NB4 (cell line): Measurements from ENCODE around the gene CFAP43.

Source experiments
- MYC ChIP-seq: IDR thresholded peaks from 2 replicates; pipeline ENCODE4 v1.6.1; 2011; ENCODE audit warnings: low read depth, low read length
- POLR2A ChIP-seq: IDR thresholded peaks from 2 replicates; pipeline ENCODE4 v1.6.1; 2011; ENCODE audit warnings: mild to moderate bottlenecking; ENCODE audit not compliant: insufficient read length; ENCODE audit errors: extremely low read depth
- TF ChIP-seq, protein P1 (sequence below): IDR thresholded peaks from one replicate; pipeline ENCODE4 v1.5.1; 2012; ENCODE audit warnings: low read depth, low read length
- TF ChIP-seq, protein P2 (sequence below): IDR thresholded peaks from 2 replicates; pipeline ENCODE4 v1.6.1; 2011; ENCODE audit warnings: low read depth, low read length

DNA sequence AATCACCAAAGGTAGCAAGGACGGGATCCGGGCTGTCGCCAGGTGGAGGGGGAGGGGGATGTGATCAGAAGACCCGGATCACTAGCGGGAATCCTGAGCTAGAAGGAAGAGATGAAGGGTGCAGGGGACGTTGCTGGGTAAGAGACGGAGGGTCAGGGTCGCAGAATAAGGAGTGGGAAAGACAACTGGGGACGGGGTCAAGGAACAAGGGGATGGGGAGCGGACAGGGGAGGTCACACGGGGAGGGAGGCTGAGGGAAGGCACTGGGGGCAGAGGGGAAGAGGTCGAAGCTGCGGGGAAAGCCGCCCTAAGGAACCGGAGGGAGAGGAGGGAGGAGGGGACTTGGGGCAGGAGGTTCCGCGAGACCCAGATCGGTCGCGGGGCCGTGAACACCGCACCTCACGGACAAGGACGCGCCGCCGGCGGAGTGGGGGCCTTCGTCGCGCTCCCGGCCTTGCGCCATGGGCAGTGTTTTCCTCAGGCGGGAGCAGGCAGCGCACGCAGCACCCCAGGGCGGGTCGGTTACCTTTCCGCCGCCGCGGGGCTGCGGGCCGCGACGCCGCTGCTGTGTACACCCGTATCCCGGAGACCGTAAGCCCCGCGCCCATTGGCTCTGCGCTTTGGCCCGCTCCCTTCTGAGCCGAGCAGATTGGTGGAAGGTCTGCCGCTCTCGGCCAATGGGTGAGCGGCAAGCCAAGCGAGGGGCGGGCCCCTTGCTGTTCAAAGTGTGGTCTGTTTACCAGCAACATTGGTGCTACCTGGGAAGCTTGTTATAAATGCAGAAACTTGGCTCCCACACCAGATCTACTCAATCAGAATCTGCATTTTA lies at the start of gene CFAP43:
- TF ChIP-seq, protein P1, sequence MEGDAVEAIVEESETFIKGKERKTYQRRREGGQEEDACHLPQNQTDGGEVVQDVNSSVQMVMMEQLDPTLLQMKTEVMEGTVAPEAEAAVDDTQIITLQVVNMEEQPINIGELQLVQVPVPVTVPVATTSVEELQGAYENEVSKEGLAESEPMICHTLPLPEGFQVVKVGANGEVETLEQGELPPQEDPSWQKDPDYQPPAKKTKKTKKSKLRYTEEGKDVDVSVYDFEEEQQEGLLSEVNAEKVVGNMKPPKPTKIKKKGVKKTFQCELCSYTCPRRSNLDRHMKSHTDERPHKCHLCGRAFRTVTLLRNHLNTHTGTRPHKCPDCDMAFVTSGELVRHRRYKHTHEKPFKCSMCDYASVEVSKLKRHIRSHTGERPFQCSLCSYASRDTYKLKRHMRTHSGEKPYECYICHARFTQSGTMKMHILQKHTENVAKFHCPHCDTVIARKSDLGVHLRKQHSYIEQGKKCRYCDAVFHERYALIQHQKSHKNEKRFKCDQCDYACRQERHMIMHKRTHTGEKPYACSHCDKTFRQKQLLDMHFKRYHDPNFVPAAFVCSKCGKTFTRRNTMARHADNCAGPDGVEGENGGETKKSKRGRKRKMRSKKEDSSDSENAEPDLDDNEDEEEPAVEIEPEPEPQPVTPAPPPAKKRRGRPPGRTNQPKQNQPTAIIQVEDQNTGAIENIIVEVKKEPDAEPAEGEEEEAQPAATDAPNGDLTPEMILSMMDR = no peak
- TF ChIP-seq POLR2A (no peak), MYC (peak; percentile 46)
- TF ChIP-seq, protein P2, sequence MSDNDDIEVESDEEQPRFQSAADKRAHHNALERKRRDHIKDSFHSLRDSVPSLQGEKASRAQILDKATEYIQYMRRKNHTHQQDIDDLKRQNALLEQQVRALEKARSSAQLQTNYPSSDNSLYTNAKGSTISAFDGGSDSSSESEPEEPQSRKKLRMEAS = peak; percentile 34; the same call in 1 of the 2 replicates
